Embryonic facial prominence (tissue), 1 donor: ENCODE measurements around the gene ERVFRD-1.
"Not testable (repeated sequence)": the region's sequence is repeated elsewhere in the genome, so short reads cannot be mapped to it uniquely, and the experiment has no call there.

Source experiments
- DNase-seq: peaks from one replicate; pipeline ENCODE4 v3.0.0-alpha.2; 2016; ENCODE audit errors: extremely low spot score

Gene ERVFRD-1

GRCh38 chr6:11129908-11130565, 18.5 kb upstream of the ERVFRD-1 start:
- DNase-seq: no peak

DNA sequence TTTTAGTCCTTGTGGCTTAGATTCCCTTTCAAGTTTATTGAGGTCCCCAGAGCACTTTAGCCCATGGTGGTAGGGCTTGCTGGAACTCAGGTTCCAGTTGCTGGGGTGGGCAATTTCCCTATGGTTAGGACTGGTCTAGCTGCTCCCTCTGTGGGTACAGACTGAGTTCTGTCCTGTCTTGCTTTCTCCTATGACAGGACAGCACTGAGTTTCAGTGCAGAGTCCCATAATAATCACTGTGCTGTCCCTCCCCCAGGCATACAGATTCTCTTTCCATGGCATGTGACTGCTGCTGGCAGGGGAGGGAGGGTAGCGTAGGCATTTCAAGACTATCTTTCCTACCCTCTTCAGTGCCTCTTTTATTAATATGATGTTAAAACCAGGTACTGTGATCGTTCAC, 17.1 kb upstream of the ERVFRD-1 start:
- no peak for DNase-seq

DNA sequence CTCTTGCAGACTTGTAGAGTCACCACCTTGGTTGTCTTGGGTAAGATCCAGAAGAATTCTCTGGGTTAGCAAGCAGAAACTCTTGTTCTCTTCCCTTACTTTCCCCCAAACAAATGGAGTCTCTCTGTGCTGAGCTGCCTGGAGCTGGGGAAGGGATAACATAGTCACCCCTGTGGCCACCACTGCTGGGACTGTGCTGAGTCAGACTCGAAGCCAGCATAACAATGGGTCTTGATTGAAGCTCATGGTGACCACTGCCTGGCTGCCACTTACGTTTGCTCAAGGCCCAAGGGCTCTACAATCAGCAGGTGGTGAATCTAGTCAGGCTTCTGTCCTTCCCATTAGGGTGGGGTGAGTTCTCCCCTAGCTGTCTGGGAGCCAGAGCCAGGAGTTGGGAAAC, 15.4 kb upstream of the ERVFRD-1 start:
- no peak for DNase-seq

GRCh38 chr6:11123978-11124377, 12.5 kb upstream of the ERVFRD-1 start:
- no peak for DNase-seq

- DNase-seq: no peak
These were observed 10.9 kb upstream of the ERVFRD-1 start for GRCh38 chr6:11122380-11122779.

DNA sequence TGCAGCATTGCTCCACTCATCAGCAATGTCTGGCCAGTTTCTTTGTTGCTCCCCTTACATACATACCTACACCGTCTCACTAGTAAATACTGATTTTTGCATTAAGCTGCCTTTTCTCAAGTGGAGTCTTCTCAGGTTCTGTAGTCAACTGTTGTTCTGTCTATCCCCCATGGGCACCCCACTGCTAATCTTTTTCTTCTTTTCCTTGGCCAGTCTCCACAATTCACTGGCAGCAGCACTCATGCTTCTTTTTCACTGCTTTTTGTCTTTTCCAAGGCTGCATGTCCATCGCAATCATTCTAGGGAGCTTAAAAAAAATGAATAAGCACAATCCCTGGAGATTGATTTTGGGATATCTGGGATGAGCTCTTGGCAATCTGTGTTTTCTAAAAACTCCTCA, 10.3 kb upstream of the ERVFRD-1 start:
- DNase-seq: no peak

GRCh38 chr6:11120271-11121005, 8.9 kb upstream of the ERVFRD-1 start:
- no peak for DNase-seq

DNA sequence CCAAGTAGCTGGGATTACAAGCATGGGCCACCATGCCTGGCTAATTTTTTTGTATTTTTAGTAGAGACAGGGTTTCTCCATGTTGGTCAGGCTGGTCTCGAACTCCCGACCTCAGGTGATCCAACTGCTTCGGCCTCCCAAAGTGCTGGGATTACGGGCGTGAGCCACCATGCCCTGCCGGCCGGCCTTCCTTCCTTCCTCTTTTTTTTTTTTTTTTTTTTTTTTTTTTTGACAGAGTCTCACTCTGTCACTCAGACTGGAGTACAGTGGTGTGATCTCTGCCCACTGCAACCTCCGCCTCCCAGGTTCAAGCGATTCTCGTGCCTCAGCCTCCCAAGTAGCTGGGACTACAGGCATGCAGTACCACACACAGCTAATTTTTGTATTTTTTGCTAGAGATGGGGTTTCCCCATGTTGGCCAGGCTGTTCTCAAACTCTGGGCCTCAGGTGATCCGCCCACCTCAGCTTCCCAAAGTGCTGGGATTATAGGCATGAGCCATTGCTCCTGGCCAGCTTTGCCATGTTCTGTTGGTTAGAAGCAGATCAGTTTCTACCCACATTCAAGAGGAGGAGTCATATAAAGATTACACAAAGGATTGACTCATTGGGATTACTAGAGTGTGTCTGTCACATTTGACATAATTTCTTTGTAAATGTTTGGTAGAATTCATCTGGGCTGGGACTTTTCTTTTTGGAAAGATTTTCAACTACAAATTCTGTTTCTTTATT, 4.4 kb upstream of the ERVFRD-1 start:
- not testable (repeated sequence) for DNase-seq

DNA sequence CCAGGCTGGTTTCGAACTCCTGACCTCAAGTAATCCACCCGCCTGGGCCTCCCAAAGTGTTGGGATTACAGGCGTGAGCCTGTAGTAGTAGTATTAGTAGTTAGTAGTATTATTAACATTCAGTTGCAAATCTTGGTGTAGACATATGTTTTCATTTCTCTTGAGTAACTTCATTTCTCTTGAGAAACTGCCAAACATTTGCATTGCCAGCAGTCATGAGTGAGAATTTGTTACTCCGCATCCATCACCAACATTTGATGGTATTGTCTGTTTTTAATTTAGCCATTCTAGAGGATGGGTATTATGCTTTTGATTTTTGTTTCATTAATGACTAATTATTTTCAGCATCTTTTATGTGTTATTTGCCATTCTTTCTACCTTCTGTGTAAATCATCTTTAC, 1.5 kb upstream of the ERVFRD-1 start:
- DNase-seq: no peak

- no peak for DNase-seq
These were observed 378 bp upstream of the ERVFRD-1 start for GRCh38 chr6:11111769-11112437.

DNA sequence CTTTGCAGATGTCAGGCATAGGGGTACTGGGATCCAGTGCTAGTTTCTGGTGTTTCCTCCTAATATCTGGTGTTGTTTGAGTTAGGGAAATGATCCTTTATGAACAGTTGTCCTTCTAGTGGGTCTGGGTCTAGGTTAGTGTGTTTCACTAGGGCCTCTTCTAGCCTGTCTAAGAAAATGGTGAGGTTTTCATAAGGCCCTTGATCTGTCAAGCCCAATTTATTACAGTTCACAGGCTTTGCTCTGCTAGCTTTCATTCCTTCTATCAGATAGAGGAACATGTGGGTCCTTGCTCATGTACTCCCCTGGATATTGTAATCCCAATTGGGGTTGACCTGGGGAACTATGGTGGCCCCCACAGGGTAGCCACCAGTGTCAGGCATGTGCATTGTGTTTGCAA, 2.8 kb downstream of the ERVFRD-1 start:
- no peak for DNase-seq

- no peak for DNase-seq
These were observed 8.5 kb downstream of the ERVFRD-1 start for GRCh38 chr6:11103065-11103464.

DNA sequence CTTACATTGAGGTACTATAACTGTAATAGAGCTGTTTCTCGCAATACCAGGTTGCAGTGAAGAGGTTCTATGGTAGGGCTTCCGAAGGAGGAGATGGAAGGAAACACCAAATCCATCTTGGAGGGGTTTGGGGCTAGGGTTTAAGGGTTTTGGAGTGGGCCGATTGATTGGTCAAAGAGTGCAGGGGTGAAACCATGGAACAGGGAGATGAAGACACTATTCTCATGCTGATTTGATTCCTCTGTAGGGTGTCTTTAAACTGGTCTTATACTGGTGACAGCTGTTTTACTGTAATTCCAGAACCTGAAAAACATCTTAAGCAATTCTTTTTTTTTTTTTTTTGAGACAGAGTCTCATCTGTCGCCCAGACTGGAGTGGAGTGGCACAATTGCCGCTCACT, 10.1 kb downstream of the ERVFRD-1 start:
- no peak for DNase-seq

DNA sequence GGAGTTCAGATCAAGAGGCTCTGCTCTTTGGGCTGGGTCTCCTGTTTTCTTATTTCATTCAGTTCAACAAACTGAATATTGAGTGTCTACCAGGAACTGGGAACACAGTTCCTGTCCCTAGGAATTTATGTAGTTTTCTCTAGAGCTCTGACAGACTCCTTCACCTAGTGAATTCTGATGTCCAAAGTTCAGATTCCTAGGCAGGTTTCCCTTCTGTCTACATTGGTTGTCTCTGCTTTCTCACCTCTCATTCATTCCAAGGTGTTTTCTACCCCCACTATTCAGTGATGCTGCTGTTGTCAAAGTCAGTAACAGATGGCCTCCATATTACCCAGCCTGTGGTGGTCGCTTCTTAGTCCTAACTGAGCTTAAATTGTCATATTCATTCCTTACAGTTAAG, 13.5 kb downstream of the ERVFRD-1 start:
- DNase-seq: no peak

DNA sequence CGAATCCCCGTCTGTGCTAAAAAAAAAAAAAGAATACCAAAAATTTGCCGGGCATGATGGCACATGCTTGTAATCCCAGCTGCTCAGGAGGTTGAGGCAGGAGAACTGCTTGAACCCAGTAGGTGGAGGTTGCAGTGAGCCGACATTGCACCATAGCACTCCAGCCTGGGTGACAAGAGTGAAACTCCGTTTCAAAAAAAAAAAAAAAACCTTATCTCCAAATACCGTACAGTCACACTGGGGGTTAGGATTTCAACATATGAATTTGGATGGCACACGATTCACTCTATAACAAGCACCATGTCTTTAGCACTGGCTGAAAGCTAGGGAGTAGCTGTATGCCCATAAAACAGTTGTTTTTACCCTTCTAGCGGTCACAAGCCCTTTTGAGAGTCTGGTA, 14.0 kb downstream of the ERVFRD-1 start:
- no peak for DNase-seq

DNA sequence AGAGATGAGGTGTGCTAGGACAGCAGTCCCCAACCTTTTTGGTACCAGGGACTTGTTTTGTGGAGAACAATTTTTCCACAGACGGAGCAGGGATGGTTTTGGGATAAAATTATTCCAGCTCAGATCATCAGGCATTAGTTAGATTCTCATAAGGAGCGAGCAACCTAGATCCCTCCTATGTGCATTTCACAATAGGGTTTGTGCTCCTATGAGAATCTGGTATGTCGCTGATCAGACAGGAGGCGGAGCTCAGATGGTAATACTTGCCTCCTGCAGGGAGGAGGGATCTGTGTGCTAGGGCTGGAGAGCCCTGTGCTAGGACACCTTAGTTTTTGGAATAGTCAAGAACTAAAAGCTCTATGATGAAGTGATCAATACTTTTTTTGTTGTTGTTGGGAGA, 15.4 kb downstream of the ERVFRD-1 start:
- DNase-seq: no peak

GRCh38 chr6:11094941-11095340, 16.6 kb downstream of the ERVFRD-1 start:
- DNase-seq: no peak

- DNase-seq: no peak
These were observed 17.1 kb downstream of the ERVFRD-1 start for GRCh38 chr6:11094411-11094851.

- peak; percentile 94 for DNase-seq
These were observed 17.7 kb downstream of the ERVFRD-1 start, which contains the start of gene SMIM13 for GRCh38 chr6:11093626-11094410. SMIM13 (plus strand) TSS chr6:11093834; CDS start chr6:11094314, 480 bp downstream.

DNA sequence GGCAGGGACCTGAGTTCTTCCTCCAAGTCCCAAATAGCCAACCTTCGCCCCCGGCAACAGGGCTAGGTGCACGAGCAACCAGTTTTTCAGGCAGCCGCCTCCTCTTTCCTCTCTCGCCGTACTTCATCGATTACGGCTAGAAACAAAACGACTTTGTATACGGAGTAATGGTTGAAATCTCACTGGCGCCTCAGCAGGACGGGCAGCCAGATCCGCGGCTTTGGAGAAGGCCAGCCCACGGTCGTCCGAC, 18.2 kb downstream of the ERVFRD-1 start:
- no peak for DNase-seq

DNA sequence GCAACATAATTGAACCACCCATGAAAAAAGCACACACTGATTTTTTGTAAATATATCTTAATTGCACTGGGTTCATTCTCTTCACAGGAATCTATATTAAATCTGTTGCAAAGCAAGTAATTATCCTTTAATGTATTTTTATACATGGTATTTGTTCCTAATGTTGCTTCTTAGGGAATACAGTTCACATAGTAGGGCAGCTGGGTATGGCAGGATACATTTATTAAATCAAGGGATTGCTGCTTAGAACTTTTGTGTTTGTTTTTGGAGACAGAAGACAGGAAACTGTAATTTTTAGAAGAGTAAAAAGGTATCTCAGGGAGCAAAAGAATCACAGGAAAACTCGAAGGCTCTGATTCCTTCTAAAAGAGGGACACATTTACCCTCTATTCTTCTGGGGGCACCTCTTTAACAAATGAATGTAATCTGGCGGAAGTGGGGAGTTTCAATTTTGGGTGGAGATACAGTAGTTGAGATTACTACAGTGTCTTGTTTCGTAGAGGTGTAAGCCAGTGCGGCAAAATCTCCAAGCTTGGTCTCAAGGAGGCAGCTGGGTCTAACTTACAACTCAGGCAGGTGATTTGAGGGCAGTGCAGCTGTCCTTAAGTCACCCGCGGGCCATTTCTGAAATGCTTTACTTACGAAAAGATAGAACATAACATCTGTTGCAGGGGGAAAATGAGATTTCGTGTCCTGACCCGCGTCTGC, 18.7 kb downstream of the ERVFRD-1 start:
- DNase-seq: no peak
